WERI-Rb-1 (cell line): Measurements from ENCODE around the gene TMEM88.

ENCODE experiments used
- DNase-seq: peaks from one replicate; pipeline ENCODE4 v3.0.0-alpha.2; 2020
- H3K27ac ChIP-seq: fragments of 250-450 bp; sonication (Bioruptor Pico); 2 replicates; pipeline ENCODE4 v1.5.1; 2020; ENCODE audit warnings: mild to moderate bottlenecking, moderate library complexity
- H3K27me3 ChIP-seq: fragments of 250-450 bp; sonication (Bioruptor Pico); 2 replicates; pipeline ENCODE4 v1.5.1; 2021; ENCODE audit warnings: mild to moderate bottlenecking, low read depth, moderate library complexity; ENCODE audit not compliant: insufficient read depth, severe bottlenecking
- H3K36me3 ChIP-seq: fragments of 250-450 bp; sonication (Bioruptor Pico); 2 replicates; pipeline ENCODE4 v1.5.1; 2020; ENCODE audit warnings: mild to moderate bottlenecking, moderate library complexity
- H3K4me3 ChIP-seq: 2 replicates; pipeline ENCODE4 v1.5.1; 2011; ENCODE audit warnings: low read depth, mild to moderate bottlenecking, control low read depth, low read length
- H3K9me3 ChIP-seq: fragments of 250-450 bp; sonication (Bioruptor Pico); 2 replicates; pipeline ENCODE4 v1.5.1; 2021; ENCODE audit warnings: mild to moderate bottlenecking, moderate library complexity; ENCODE audit not compliant: severe bottlenecking
- CTCF ChIP-seq: IDR thresholded peaks from 2 replicates; pipeline ENCODE4 v1.5.1; 2011; ENCODE audit warnings: low read depth, mild to moderate bottlenecking, control low read depth, inconsistent platforms, low read length

TMEM88 gene

DNA sequence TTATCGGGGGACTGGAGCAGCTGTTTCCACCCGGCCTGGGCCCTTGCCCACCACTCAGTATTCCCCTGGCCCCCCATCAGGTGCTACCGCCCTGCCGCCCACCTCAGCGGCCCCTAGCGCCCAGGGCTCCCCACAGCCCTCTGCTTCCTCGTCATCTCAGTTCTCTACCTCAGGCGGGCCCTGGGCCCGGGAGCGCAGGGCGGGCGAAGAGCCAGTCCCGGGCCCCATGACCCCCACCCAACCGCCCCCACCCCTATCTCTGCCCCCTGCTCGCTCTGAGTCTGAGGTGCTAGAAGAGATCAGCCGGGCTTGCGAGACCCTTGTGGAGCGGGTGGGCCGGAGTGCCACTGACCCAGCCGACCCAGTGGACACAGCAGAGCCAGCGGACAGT, 6.1 kb upstream of the TMEM88 start:
- peaks cover 58% of the 10 kb centered on the region for H3K36me3 ChIP-seq
- no peak overlapping the region for H3K4me3 ChIP-seq

DNA sequence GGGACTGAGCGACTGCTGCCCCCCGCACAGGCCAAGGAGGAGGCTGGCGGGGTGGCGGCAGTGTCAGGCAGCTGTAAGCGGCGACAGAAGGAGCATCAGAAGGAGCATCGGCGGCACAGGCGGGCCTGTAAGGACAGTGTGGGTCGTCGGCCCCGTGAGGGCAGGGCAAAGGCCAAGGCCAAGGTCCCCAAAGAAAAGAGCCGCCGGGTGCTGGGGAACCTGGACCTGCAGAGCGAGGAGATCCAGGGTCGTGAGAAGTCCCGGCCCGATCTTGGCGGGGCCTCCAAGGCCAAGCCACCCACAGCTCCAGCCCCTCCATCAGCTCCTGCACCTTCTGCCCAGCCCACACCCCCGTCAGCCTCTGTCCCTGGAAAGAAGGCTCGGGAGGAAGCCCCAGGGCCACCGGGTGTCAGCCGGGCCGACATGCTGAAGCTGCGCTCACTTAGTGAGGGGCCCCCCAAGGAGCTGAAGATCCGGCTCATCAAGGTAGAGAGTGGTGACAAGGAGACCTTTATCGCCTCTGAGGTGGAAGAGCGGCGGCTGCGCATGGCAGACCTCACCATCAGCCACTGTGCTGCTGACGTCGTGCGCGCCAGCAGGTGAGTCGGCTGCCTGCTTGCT, 5.6 kb upstream of the TMEM88 start:
- Histone ChIP-seq H3K9me3 (no peaks in the 10 kb centered on the region), H3K27me3 (no peaks in the 10 kb centered on the region), H3K36me3 (peaks cover 58% of the 10 kb centered on the region), H3K27ac (no peak overlapping the region), H3K4me3 (no peak overlapping the region)
- DNase-seq = no peak
- no peak for TF ChIP-seq CTCF

More for the DNA sequence above, 6.1 kb upstream of the TMEM88 start:
- no peak for DNase-seq
- Histone ChIP-seq H3K9me3 (no peaks in the 10 kb centered on the region), H3K27ac (no peak overlapping the region), H3K27me3 (no peaks in the 10 kb centered on the region)
- no peak for TF ChIP-seq CTCF

DNA sequence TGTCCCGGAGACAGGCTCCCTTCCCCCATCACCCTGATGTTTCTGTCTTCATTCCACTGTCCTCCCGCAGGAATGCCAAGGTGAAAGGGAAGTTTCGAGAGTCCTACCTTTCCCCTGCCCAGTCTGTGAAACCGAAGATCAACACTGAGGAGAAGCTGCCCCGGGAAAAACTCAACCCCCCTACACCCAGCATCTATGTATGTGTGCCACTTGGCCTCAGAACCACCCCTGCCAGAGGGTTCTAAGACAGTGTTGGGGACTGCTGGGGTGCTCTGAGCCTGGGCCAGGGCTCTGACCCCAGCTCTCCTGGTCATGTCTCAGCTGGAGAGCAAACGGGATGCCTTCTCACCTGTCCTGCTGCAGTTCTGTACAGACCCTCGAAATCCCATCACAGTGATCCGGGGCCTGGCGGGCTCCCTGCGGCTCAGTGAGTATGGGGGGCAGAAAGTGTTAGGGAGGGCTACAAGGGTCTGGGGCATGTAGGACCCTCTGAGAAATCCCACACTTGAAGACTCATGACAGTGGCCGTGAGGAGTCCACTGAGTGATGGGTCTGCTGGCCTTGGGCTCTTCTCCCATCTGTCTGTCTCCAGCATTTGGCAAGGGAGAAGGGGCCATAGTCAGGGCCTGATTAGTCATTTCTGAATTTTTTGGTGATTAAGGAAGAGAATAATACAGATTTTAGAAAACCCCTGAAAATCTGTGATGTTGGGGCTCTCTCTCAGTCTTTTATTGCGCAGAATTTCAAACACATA, 4.9 kb upstream of the TMEM88 start:
- no peak for TF ChIP-seq CTCF
- no peaks in the 10 kb centered on the region for H3K27me3 ChIP-seq
- no peak overlapping the region for H3K27ac ChIP-seq
- no peak for DNase-seq
- H3K9me3 ChIP-seq = no peaks in the 10 kb centered on the region
- peaks cover 58% of the 10 kb centered on the region for H3K36me3 ChIP-seq
- H3K4me3 ChIP-seq = no peak overlapping the region

DNA sequence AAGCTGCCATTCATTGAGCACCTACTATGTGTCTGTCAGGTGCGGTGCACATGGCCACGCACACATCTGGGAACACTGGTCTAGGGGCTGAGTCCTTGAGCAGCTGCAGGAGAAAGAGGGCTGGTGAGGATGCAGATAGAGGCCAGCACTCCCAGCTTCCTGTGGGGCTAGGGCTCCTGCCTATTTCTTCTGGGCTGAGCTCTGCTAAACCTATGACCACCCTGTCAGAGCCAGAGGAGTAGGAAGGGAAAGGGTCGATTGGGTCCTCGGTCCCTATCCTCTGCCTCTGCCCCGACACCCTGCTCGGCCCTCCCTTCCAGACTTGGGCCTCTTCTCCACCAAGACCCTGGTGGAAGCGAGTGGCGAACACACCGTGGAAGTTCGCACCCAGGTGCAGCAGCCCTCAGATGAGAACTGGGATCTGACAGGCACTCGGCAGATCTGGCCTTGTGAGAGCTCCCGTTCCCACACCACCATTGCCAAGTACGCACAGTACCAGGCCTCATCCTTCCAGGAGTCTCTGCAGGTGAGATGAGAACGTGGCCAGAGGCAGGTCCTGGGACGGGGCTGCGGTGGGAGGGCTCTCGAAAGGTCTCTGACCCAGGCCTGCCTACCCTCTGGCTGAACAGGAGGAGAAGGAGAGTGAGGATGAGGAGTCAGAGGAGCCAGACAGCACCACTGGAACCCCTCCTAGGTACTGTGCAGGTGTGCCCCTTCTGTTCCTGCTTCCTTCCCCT, 4.0 kb upstream of the TMEM88 start:
- H3K36me3 ChIP-seq = peaks cover 59% of the 10 kb centered on the region
- H3K27me3 ChIP-seq = no peaks in the 10 kb centered on the region
- H3K27ac ChIP-seq = 0 out of 2 replicates have a peak overlapping the region, but pooled peaks have one; percentile 19
- no peaks in the 10 kb centered on the region for H3K9me3 ChIP-seq
- DNase-seq = no peak
- no peak for TF ChIP-seq CTCF
- no peak overlapping the region for H3K4me3 ChIP-seq

DNA sequence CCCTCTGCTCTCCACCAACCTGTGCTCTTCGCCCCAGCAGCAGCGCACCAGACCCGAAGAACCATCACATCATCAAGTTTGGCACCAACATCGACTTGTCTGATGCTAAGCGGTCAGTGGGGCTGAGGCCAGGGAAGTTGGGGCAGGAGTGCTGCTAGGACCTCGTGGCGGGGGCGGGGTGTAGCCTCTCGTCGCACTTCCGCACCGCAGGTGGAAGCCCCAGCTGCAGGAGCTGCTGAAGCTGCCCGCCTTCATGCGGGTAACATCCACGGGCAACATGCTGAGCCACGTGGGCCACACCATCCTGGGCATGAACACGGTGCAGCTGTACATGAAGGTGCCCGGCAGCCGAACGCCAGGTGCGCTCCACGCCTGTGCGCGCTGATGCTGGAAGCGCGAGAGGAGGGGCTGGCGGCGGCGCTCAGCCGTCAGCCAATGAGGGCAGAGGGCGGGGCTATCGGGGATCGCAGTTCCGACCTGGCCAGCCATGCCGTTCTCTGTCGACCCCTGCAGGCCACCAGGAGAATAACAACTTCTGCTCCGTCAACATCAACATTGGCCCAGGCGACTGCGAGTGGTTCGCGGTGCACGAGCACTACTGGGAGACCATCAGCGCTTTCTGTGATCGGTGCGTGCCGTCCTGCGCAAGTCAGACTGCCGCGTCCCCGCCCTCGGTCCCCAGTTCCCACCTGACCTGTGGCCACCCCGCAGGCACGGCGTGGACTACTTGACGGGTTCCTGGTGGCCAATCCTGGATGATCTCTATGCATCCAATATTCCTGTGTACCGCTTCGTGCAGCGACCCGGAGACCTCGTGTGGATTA, 3.2 kb upstream of the TMEM88 start:
- H3K27me3 ChIP-seq = no peaks in the 10 kb centered on the region
- H3K9me3 ChIP-seq = no peaks in the 10 kb centered on the region
- TF ChIP-seq CTCF = peak; percentile 98
- peak; percentile 91 for DNase-seq
- peaks cover 57% of the 10 kb centered on the region for H3K36me3 ChIP-seq
- H3K27ac ChIP-seq = 0 out of 2 replicates have a peak overlapping the region, but pooled peaks have one; percentile 19
- H3K4me3 ChIP-seq = no peak overlapping the region; the same call in 1 of the 2 replicates
